Measurements from ENCODE around the gene PLA2G6.

The PLA2G6 gene

GRCh38 chr22:38202437-38203089 lies 20.9 kb upstream of the PLA2G6 start (continued):
- TF ChIP-seq PRDM6 (tag by site-specific recombination; IDR thresholded peaks at IDR 0.05) (no peak), TCF7L2 (IDR thresholded peaks at IDR 0.05; ENCODE audit: borderline replicate concordance, low read depth, low read length) (no peak), ZBTB26 (tag by site-specific recombination; optimal IDR thresholded peaks at IDR 0.05) (peak; percentile 99), ZBTB20 (tag by site-specific recombination; IDR thresholded peaks at IDR 0.05) (peak; percentile 38; the same call in 1 of the 2 replicates), ZFP41 (tag by site-specific recombination; IDR thresholded peaks at IDR 0.05; ENCODE audit: borderline replicate concordance) (no peak), ZNF423 (tag by site-specific recombination; IDR thresholded peaks at IDR 0.05) (no peak), GLIS1 (tag by site-specific recombination; IDR thresholded peaks at IDR 0.05) (peak; percentile 78), ZNF571 (tag by site-specific recombination; IDR thresholded peaks at IDR 0.05) (no peak), ZNF48 (tag by site-specific recombination; IDR thresholded peaks at IDR 0.05) (no peak)

GRCh38 chr22:38201711-38202436 lies 20.2 kb upstream of the PLA2G6 start, which contains the start of gene MAFF:
Gene MAFF (plus strand): TSS chr22:38201994. CDS start chr22:38213854, 11,860 bp downstream.
- CTCF ChIA-PET = interaction anchor here (0.7 to 0.8 kb wide), 4 partner anchors 10 to 153 kb away, joined by 3 to 5 read pairs (median 4); no protein-coding TSS in a partner anchor
- Histone ChIP-seq H3K27ac (ENCODE audit: extremely low read depth, low read depth, low read length) (no peak within 1 kb of the TSS; the same call in none of the 2 replicates), H3K9me3 (ENCODE audit: control insufficient read depth, insufficient read depth, low read depth, low read length) (no peaks in the 10 kb centered on the region), H3K36me3 (ENCODE audit: control insufficient read depth in 2 of 2, insufficient read depth in 1 of 2, low read length in 2 of 2) (no peaks in the 10 kb centered on the region), H3K4me1 (ENCODE audit: control insufficient read depth, insufficient read depth, low read length) (no peaks in the 10 kb centered on the region), H3K4me3 (ENCODE audit: low read depth, low read length) (peak within 1 kb of the TSS; percentile 64)
- POLR2A ChIA-PET = interaction anchor here (0.6 to 2.1 kb wide), 7 partner anchors 15 to 284 kb away, joined by 3 to 12 read pairs (median 3); partner anchors contain the start of gene PLA2G6
- TF ChIP-seq GFI1B (tag by site-specific recombination; IDR thresholded peaks at IDR 0.05) = no peak
- TF ChIP-seq ZNF19 (tag by site-specific recombination; IDR thresholded peaks at IDR 0.05; ENCODE audit: low read depth) = no peak
- no peak for TF ChIP-seq ZNF621 (tag by site-specific recombination; IDR thresholded peaks at IDR 0.05)
- no peak for TF ChIP-seq HIC1 (tag by site-specific recombination; IDR thresholded peaks at IDR 0.05)
- TF ChIP-seq ZFP3 (tag by site-specific recombination; IDR thresholded peaks at IDR 0.05; ENCODE audit: low read depth) = no peak
- peak; percentile 83 for TF ChIP-seq GLIS1 (tag by site-specific recombination; IDR thresholded peaks at IDR 0.05)
- no peak for TF ChIP-seq ZNF311 (tag by site-specific recombination; IDR thresholded peaks at IDR 0.05; ENCODE audit: borderline replicate concordance)
- TF ChIP-seq ZNF660 (tag by site-specific recombination; IDR thresholded peaks at IDR 0.05) = peak; percentile 54; the same call in 1 of the 2 replicates
- peak; percentile 80 for TF ChIP-seq BCL11A (tag by site-specific recombination; IDR thresholded peaks at IDR 0.05; ENCODE audit: low read depth)
- no peak for TF ChIP-seq ZNF148 (tag by site-specific recombination; IDR thresholded peaks at IDR 0.05; ENCODE audit: borderline replicate concordance)
- no peak for TF ChIP-seq ZNF37A (tag by site-specific recombination; IDR thresholded peaks at IDR 0.05)
- TF ChIP-seq ZNF571 (tag by site-specific recombination; IDR thresholded peaks at IDR 0.05) = no peak
- TF ChIP-seq KLF1 (tag by site-specific recombination; IDR thresholded peaks at IDR 0.05) = no peak; the same call in 1 of the 2 replicates
- no peak for TF ChIP-seq ZNF138 (tag by site-specific recombination; IDR thresholded peaks at IDR 0.05; ENCODE audit: borderline replicate concordance)
- no peak for TF ChIP-seq TCF7L2 (IDR thresholded peaks at IDR 0.05; ENCODE audit: borderline replicate concordance, low read depth, low read length)
- TF ChIP-seq TSHZ1 (tag by site-specific recombination; IDR thresholded peaks at IDR 0.05; ENCODE audit: borderline replicate concordance) = peak; percentile 49; the same call in 1 of the 2 replicates
